IPS DF 19.7 (cell line): ENCODE measurements around the gene CTIF.
"Not testable (repeated sequence)": the region's sequence is repeated elsewhere in the genome, so short reads cannot be mapped to it uniquely, and the experiment has no call there.

Experiments
- DNase-seq: peaks from one replicate; pipeline ENCODE4 v3.0.0-alpha.2; 2013; ENCODE audit warnings: low read depth, low spot score

Gene CTIF

GRCh38 chr18:48862678-48863270 is 323.9 kb downstream of the CTIF start:
- no peak for DNase-seq

GRCh38 chr18:48863432-48864065 is 324.7 kb downstream of the CTIF start:
- DNase-seq, result no peak

GRCh38 chr18:48864876-48865275 is 326.0 kb downstream of the CTIF start:
- no peak for DNase-seq

GRCh38 chr18:48866028-48866733 is 327.4 kb downstream of the CTIF start:
- DNase-seq, result no peak

GRCh38 chr18:48866856-48867255 is 328.0 kb downstream of the CTIF start:
- DNase-seq, result no peak

- no peak for DNase-seq
Measured at GRCh38 chr18:48867978-48868377, 329.1 kb downstream of the CTIF start.

GRCh38 chr18:48868468-48869466 is 329.9 kb downstream of the CTIF start:
- DNase-seq, result no peak

- DNase-seq, result no peak
Measured at GRCh38 chr18:48869591-48869990, 330.8 kb downstream of the CTIF start.

GRCh38 chr18:48870926-48871325 is 332.1 kb downstream of the CTIF start:
- DNase-seq, result not testable (repeated sequence)

GRCh38 chr18:48871391-48872166 is 332.7 kb downstream of the CTIF start:
- no peak for DNase-seq

GRCh38 chr18:48872234-48873145 is 333.7 kb downstream of the CTIF start:
- DNase-seq, result no peak

GRCh38 chr18:48874233-48874632 is 335.4 kb downstream of the CTIF start:
- DNase-seq, result no peak

- no peak for DNase-seq
Measured at GRCh38 chr18:48874701-48875162, 335.9 kb downstream of the CTIF start.

GRCh38 chr18:48875314-48875941 is 336.6 kb downstream of the CTIF start:
- DNase-seq, result no peak

GRCh38 chr18:48875942-48876511 is 337.2 kb downstream of the CTIF start:
- no peak for DNase-seq

- DNase-seq, result no peak
Measured at GRCh38 chr18:48876590-48876989, 337.8 kb downstream of the CTIF start.

GRCh38 chr18:48877941-48878340 is 339.1 kb downstream of the CTIF start:
- no peak for DNase-seq

- DNase-seq, result no peak
Measured at GRCh38 chr18:48878471-48878870, 339.6 kb downstream of the CTIF start.

- no peak for DNase-seq
Measured at GRCh38 chr18:48879008-48879431, 340.2 kb downstream of the CTIF start.
